Liver (tissue), 3 donors: Measurements from ENCODE around the gene CCDC39.

Source experiments
- CTCF ChIP-seq: fragments of 150-350 bp; IDR thresholded peaks from 2 replicates; pipeline ENCODE4 v1.5.1; 2017; ENCODE audit warnings: improper control_type of control experiment, low read depth, low read length; ENCODE audit not compliant: missing input control
- RXRA ChIP-seq, 2 donors: IDR thresholded peaks; 2 replicates each; pipeline ENCODE4 v1.6.1; 2017 to 2018; ENCODE audit warnings: antibody characterized with exemption in 2 of 2, mild to moderate bottlenecking in 1 of 2
- TF ChIP-seq, protein P1 (sequence below): IDR thresholded peaks from 2 replicates; pipeline ENCODE4 v1.6.1; 2016; ENCODE audit warnings: antibody characterized with exemption, mild to moderate bottlenecking
- donor health status: healthy.
- donor health status: healthy.

DNA sequence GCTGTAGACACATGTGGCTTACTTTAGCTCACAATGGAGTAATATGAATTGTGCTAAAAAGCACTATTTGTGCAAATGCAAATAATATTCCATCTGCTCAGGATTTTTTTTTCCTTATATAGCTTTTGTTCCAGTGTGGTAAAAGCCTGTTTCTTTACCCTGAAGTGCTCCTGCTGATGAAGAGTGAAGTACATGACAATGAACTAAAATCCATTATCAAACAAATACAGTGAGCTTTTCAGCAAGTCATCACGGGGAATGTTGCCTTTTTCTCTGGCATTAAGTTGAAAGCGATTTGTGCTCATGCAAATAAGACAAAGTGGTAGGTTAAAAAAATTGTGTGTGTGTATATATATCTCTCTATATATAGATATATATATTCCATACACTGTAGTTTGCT is 28.6 kb upstream of the CCDC39 start:
- TF ChIP-seq, protein P1, sequence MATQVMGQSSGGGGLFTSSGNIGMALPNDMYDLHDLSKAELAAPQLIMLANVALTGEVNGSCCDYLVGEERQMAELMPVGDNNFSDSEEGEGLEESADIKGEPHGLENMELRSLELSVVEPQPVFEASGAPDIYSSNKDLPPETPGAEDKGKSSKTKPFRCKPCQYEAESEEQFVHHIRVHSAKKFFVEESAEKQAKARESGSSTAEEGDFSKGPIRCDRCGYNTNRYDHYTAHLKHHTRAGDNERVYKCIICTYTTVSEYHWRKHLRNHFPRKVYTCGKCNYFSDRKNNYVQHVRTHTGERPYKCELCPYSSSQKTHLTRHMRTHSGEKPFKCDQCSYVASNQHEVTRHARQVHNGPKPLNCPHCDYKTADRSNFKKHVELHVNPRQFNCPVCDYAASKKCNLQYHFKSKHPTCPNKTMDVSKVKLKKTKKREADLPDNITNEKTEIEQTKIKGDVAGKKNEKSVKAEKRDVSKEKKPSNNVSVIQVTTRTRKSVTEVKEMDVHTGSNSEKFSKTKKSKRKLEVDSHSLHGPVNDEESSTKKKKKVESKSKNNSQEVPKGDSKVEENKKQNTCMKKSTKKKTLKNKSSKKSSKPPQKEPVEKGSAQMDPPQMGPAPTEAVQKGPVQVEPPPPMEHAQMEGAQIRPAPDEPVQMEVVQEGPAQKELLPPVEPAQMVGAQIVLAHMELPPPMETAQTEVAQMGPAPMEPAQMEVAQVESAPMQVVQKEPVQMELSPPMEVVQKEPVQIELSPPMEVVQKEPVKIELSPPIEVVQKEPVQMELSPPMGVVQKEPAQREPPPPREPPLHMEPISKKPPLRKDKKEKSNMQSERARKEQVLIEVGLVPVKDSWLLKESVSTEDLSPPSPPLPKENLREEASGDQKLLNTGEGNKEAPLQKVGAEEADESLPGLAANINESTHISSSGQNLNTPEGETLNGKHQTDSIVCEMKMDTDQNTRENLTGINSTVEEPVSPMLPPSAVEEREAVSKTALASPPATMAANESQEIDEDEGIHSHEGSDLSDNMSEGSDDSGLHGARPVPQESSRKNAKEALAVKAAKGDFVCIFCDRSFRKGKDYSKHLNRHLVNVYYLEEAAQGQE: no peak
- TF ChIP-seq CTCF (no peak), RXRA (IDR thresholded peaks at IDR 0.05) (no peak)
